GM12878 (cell line): ENCODE data around the gene PCARE.

ENCODE experiments used
- JUNB ChIP-seq: IDR thresholded peaks from 2 replicates; pipeline ENCODE4 v1.6.1; 2016; ENCODE audit warnings: antibody characterized with exemption, mild to moderate bottlenecking
- MEF2B ChIP-seq: fragments of 450-650 bp; IDR thresholded peaks from 2 replicates; pipeline ENCODE4 v1.6.1; 2018; ENCODE audit warnings: mild to moderate bottlenecking, moderate library complexity; ENCODE audit not compliant: partially characterized antibody, poor library complexity, severe bottlenecking
- NR2C2 ChIP-seq: IDR thresholded peaks from 2 replicates; pipeline ENCODE4 v1.6.1; 2011; ENCODE audit warnings: borderline replicate concordance, low read depth; ENCODE audit not compliant: control insufficient read depth, insufficient read length
- SIN3A ChIP-seq: IDR thresholded peaks from 2 replicates; pipeline ENCODE4 v1.6.1; 2012; ENCODE audit warnings: low read depth, low read length, improper control_type of control experiment
- TF ChIP-seq, protein P1 (sequence below), 3 experiments: IDR thresholded peaks in 2 of 3; conservative IDR thresholded peaks in 1 of 3; 2 replicates each; pipeline ENCODE4 v1.5.1; 2011; ENCODE audit warnings: low read depth in 3 of 3, low read length in 3 of 3, mild to moderate bottlenecking in 3 of 3, control low read depth in 2 of 3, moderate library complexity in 2 of 3, inconsistent platforms in 1 of 3, mixed read lengths in 1 of 3; ENCODE audit not compliant: control insufficient read depth in 2 of 3, insufficient read depth in 1 of 3; ENCODE audit errors: extremely low read depth in 1 of 3

GRCh38 chr2:29063056-29063455 lies 11.3 kb downstream of the PCARE start:
- TF ChIP-seq MEF2B (no peak), JUNB (no peak), SIN3A (no peak), NR2C2 (no peak)
- TF ChIP-seq, protein P1, sequence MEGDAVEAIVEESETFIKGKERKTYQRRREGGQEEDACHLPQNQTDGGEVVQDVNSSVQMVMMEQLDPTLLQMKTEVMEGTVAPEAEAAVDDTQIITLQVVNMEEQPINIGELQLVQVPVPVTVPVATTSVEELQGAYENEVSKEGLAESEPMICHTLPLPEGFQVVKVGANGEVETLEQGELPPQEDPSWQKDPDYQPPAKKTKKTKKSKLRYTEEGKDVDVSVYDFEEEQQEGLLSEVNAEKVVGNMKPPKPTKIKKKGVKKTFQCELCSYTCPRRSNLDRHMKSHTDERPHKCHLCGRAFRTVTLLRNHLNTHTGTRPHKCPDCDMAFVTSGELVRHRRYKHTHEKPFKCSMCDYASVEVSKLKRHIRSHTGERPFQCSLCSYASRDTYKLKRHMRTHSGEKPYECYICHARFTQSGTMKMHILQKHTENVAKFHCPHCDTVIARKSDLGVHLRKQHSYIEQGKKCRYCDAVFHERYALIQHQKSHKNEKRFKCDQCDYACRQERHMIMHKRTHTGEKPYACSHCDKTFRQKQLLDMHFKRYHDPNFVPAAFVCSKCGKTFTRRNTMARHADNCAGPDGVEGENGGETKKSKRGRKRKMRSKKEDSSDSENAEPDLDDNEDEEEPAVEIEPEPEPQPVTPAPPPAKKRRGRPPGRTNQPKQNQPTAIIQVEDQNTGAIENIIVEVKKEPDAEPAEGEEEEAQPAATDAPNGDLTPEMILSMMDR (IDR thresholded peaks at IDR 0.05 in 2 of 3, conservative IDR thresholded peaks at IDR 0.05 in 1 of 3; ENCODE audit: control insufficient read depth in 2 of 3, extremely low read depth in 1 of 3, insufficient read depth in 1 of 3, low read depth in 3 of 3, low read length in 3 of 3): no peak
